ENCODE results near the gene PROM1. TPM values are rescaled to one million over a fixed set of nuclear protein-coding genes. Genes with fewer than 3 reads are reported as not detected.

Gene PROM1
- total RNA-seq, 3 donors from 2014 or later: 0.64 to 106 (median 40.0) TPM

DNA sequence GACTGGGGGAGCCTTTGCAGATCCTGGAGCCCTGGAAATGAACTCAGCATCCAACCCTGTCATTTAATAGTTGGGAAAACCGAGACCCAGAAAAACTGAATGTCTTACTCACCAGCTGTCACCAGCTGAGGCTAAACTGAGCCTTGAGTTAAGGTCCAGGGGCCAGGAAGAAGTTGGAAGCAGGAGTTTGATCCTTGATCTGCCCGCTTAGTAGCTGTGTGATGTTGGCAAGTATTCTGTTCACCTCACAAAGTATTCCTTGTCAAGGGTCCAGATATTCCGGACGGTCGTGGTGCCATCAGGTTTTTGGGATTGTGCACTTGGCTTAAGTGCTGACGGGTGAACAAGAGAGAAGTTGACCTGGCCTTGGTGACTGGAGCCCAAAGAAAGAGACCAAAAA, 30.7 kb upstream of the PROM1 start:
- Histone ChIP-seq H3K9me3 (no peaks in the 10 kb centered on the region), H3K36me3 (no peaks in the 10 kb centered on the region), H3K27me3 (no peaks in the 10 kb centered on the region), H3K4me3 (no peak overlapping the region), H3K4me1 (no peaks in the 10 kb centered on the region), H3K27ac (no peak overlapping the region)
- TF ChIP-seq POLR2AphosphoS5 (IDR thresholded peaks at IDR 0.05) (no peak), POLR2A (IDR thresholded peaks at IDR 0.05) (no peak)
- TF ChIP-seq, protein P1, sequence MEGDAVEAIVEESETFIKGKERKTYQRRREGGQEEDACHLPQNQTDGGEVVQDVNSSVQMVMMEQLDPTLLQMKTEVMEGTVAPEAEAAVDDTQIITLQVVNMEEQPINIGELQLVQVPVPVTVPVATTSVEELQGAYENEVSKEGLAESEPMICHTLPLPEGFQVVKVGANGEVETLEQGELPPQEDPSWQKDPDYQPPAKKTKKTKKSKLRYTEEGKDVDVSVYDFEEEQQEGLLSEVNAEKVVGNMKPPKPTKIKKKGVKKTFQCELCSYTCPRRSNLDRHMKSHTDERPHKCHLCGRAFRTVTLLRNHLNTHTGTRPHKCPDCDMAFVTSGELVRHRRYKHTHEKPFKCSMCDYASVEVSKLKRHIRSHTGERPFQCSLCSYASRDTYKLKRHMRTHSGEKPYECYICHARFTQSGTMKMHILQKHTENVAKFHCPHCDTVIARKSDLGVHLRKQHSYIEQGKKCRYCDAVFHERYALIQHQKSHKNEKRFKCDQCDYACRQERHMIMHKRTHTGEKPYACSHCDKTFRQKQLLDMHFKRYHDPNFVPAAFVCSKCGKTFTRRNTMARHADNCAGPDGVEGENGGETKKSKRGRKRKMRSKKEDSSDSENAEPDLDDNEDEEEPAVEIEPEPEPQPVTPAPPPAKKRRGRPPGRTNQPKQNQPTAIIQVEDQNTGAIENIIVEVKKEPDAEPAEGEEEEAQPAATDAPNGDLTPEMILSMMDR (IDR thresholded peaks at IDR 0.05): no peak
- no peak for DNase-seq (ENCODE audit: low spot score in 2 of 2)
- intact Hi-C loops (cut with DNase I; ENCODE audit: low total_unique reads): no loop called here

DNA sequence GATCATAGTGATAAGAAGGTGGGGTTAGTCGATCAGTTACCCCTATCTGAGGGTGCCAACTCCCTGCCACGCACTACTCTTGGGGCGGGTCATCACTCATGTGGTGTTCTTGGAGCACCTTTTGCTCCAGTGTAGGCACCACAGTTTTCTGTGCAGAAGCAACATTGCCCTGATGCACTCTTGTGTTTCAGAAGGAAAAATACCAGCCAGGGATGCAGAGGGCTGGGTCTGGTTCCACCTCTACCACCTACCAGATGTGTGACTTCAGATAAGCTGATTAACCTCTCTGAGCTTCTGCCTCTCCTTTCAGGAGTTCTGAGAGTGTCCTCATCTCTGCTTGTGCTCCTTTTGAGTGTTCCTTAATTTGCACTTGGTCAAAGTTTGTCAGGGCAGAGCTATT, 29.9 kb upstream of the PROM1 start:
- Histone ChIP-seq H3K4me1 (no peaks in the 10 kb centered on the region), H3K4me3 (no peak overlapping the region), H3K36me3 (no peaks in the 10 kb centered on the region), H3K27me3 (no peaks in the 10 kb centered on the region), H3K27ac (no peak overlapping the region), H3K9me3 (no peaks in the 10 kb centered on the region)
- DNase-seq (ENCODE audit: low spot score in 2 of 2): no peak
- intact Hi-C loops (cut with DNase I; ENCODE audit: low total_unique reads): no loop called here
- no peak for TF ChIP-seq POLR2AphosphoS5 (IDR thresholded peaks at IDR 0.05)
- TF ChIP-seq, protein P1 (IDR thresholded peaks at IDR 0.05): no peak
- no peak for TF ChIP-seq POLR2A (IDR thresholded peaks at IDR 0.05)

DNA sequence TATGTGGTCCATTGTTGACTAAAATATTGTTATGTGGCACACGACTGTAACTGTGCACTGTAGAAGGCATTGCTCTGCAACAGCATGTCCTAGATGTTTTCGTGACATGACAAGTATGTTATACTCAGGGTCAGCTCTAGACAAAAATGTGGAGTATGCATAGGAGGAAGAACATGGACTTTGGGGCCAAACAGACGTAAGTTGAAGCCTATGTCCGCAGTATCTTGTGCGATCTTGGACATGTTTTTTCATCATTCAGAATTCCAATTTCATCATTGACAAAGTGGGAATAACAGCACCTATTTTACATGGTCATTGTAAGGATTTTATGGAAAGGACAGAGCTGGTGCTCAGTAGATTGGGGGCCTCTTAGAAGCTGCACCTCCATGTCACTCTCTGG, 27.7 kb upstream of the PROM1 start:
- H3K27me3 ChIP-seq: no peaks in the 10 kb centered on the region
- no peak overlapping the region for H3K27ac ChIP-seq
- H3K4me3 ChIP-seq: no peak overlapping the region
- intact Hi-C loops (cut with DNase I; ENCODE audit: low total_unique reads): no loop called here
- H3K36me3 ChIP-seq: no peaks in the 10 kb centered on the region
- TF ChIP-seq POLR2AphosphoS5 (IDR thresholded peaks at IDR 0.05): no peak
- TF ChIP-seq, protein P1 (IDR thresholded peaks at IDR 0.05): no peak
- no peak for TF ChIP-seq POLR2A (IDR thresholded peaks at IDR 0.05)
- H3K4me1 ChIP-seq: no peaks in the 10 kb centered on the region
- no peaks in the 10 kb centered on the region for H3K9me3 ChIP-seq
- no peak for DNase-seq (ENCODE audit: low spot score in 2 of 2)

DNA sequence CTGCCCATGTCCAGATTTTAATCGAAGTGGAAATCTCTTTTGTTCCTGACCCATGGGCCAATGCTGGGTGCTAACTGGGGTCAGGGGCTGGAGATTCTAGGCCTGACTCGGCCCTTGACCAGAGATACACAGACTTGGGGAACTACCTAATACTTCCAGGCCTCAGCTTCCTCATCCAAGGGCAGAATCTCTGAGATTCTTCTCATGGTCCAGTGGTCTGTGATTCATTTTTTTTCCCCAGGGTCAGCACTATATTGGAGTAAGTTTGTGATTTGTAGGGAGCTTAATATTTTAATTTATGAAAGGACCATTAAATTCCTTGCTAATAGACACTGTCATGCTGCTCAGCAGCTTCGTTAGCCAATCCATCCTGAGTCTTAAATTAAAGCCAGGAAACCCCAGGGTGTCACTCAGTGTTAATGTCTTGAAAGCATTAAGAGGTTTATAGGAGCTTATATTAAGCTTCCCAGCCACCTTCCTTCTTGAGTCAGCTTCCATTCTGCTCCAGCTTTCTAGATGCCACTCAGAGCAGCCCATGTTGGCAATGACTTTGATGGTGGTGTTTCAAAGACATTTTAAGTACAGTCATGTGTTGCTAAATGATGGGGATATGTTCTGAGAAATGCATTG, 27.0 kb upstream of the PROM1 start:
- no peaks in the 10 kb centered on the region for H3K27me3 ChIP-seq
- no peak for TF ChIP-seq POLR2AphosphoS5 (IDR thresholded peaks at IDR 0.05)
- no peak for TF ChIP-seq POLR2A (IDR thresholded peaks at IDR 0.05)
- TF ChIP-seq, protein P1 (IDR thresholded peaks at IDR 0.05): no peak
- no peaks in the 10 kb centered on the region for H3K9me3 ChIP-seq
- H3K27ac ChIP-seq: no peak overlapping the region
- H3K36me3 ChIP-seq: no peaks in the 10 kb centered on the region
- no peaks in the 10 kb centered on the region for H3K4me1 ChIP-seq
- no peak for DNase-seq (ENCODE audit: low spot score in 2 of 2)
- intact Hi-C loops (cut with DNase I; ENCODE audit: low total_unique reads): no loop called here
- H3K4me3 ChIP-seq: no peak overlapping the region

DNA sequence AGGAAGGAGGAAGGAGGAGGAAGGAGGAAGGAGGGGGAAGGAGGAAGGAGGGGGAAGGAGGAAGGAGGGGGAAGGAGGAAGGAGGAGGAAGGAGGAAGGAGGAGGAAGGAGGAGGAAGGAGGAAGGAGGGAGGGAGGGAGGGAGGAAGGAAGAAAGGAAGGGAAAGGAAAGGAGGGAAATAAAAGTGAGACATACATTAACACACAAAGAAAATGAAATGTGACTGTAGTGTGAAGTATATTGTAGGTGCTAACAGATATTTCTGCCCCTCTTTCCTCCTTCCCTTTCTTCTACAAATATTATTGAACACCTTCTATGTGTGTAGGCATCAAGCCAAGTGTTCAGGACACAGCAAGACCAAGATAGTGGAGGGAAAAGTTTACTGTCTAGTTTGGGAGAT, 26.4 kb upstream of the PROM1 start:
- no peak for DNase-seq (ENCODE audit: low spot score in 2 of 2)
- TF ChIP-seq POLR2AphosphoS5 (IDR thresholded peaks at IDR 0.05) (no peak), POLR2A (IDR thresholded peaks at IDR 0.05) (no peak)
- TF ChIP-seq, protein P1 (IDR thresholded peaks at IDR 0.05): no peak
- no peaks in the 10 kb centered on the region for H3K9me3 ChIP-seq
- no peaks in the 10 kb centered on the region for H3K27me3 ChIP-seq
- no peak overlapping the region for H3K27ac ChIP-seq
- intact Hi-C loops (cut with DNase I; ENCODE audit: low total_unique reads): no loop called here
- no peaks in the 10 kb centered on the region for H3K36me3 ChIP-seq
- H3K4me1 ChIP-seq: no peaks in the 10 kb centered on the region
- no peak overlapping the region for H3K4me3 ChIP-seq
